ENCODE data around the gene AFAP1.

AFAP1 gene

DNA sequence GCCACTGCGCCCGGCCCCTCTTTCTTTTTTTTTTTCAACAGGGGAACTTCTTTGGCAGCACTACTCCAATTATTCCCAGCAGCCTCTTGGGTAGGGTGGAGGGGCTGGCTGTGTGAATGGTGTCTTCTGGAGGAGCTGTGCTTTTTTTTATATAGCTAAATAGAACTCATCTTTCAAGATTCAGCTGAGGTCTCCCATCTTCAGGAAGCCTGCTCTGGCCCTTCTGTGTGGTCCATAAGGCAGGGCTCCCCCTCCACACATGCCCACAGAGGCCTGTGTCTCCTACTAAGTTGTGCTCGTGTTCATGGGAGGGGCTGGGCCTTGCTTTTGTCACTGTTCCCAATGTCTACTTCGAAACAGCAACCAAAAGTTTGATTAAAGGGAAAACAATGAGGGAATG is 116.8 kb downstream of the AFAP1 start:
- no peak for DNase-seq
- no peaks in the 10 kb centered on the region for H3K36me3 ChIP-seq (ENCODE audit: control insufficient read depth in 4 of 4, insufficient read depth in 4 of 4, low read length in 3 of 4)
- H3K27ac ChIP-seq (ENCODE audit: insufficient read depth in 1 of 2, low read depth in 1 of 2, low read length in 2 of 2, poor library complexity in 1 of 2, severe bottlenecking in 2 of 2), result no peak overlapping the region
- no peaks in the 10 kb centered on the region for H3K9me3 ChIP-seq (ENCODE audit: control extremely low read depth in 1 of 5, control insufficient read depth in 4 of 5, insufficient read depth in 2 of 5, low read depth in 1 of 5, low read length in 4 of 5)
- CTCF ChIA-PET, result interaction anchor here (0.9 to 4.7 kb wide), 6 partner anchors 9 to 21 kb away, joined by 4 to 28 read pairs (median 8); no protein-coding TSS in a partner anchor
- H3K4me3 ChIP-seq (ENCODE audit: control insufficient read depth in 1 of 7, extremely low read depth in 1 of 7, insufficient read depth in 4 of 7, low read depth in 2 of 7, low read length in 6 of 7), result no peak overlapping the region
- 88% methylated on average over 1 of the region's 4 CpGs for WGBS (ENCODE audit: insufficient coverage)
- H3K27me3 ChIP-seq (replicated peaks in 2 of 5; ENCODE audit: control insufficient read depth in 4 of 5, insufficient read depth in 5 of 5, low read length in 4 of 5), result peaks cover 3 to 45% (median 7%) of the 10 kb centered on the region in 5 experiments
- POLR2A ChIA-PET, result no interaction called here
- peaks cover 0 to 7% (median 3%) of the 10 kb centered on the region in 4 experiments for H3K4me1 ChIP-seq (ENCODE audit: control extremely low read depth in 1 of 4, control insufficient read depth in 4 of 4, insufficient read depth in 4 of 4, low read length in 3 of 4)

DNA sequence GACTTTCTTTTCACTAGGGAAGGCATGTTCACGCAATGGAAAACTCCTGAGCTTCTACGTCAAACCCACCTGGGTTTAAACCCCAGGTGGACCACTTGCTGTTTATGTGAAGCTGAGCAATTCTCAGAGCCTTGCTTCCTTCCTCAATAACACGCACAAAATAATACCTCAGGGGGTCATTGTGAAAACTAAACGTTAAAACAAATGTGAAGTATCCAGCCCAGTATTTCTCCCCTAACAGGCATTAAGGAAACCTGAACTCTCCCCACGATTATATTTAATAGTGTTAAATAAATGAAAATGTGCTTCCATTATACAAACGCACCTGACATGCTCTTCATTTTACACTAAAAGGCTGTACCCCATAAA is 117.5 kb downstream of the AFAP1 start:
- Histone ChIP-seq H3K27me3 (replicated peaks in 2 of 5; ENCODE audit: control insufficient read depth in 4 of 5, insufficient read depth in 5 of 5, low read length in 4 of 5) (peaks cover 3 to 47% (median 7%) of the 10 kb centered on the region in 5 experiments), H3K4me3 (ENCODE audit: control insufficient read depth in 1 of 7, extremely low read depth in 1 of 7, insufficient read depth in 4 of 7, low read depth in 2 of 7, low read length in 6 of 7) (no peak overlapping the region), H3K9me3 (ENCODE audit: control extremely low read depth in 1 of 5, control insufficient read depth in 4 of 5, insufficient read depth in 2 of 5, low read depth in 1 of 5, low read length in 4 of 5) (no peaks in the 10 kb centered on the region), H3K27ac (ENCODE audit: insufficient read depth in 1 of 2, low read depth in 1 of 2, low read length in 2 of 2, poor library complexity in 1 of 2, severe bottlenecking in 2 of 2) (no peak overlapping the region), H3K36me3 (ENCODE audit: control insufficient read depth in 4 of 4, insufficient read depth in 4 of 4, low read length in 3 of 4) (no peaks in the 10 kb centered on the region), H3K4me1 (ENCODE audit: control extremely low read depth in 1 of 4, control insufficient read depth in 4 of 4, insufficient read depth in 4 of 4, low read length in 3 of 4) (peaks cover 0 to 3% (median 0%) of the 10 kb centered on the region in 4 experiments)
- DNase-seq, result no peak
- POLR2A ChIA-PET, result no interaction called here
- WGBS (ENCODE audit: insufficient coverage), result 100% methylated on average over 1 of the region's 6 CpGs
- CTCF ChIA-PET, result interaction anchor here (1.3 to 4.7 kb wide), 3 partner anchors 15 to 22 kb away, joined by 3 to 28 read pairs (median 9); no protein-coding TSS in a partner anchor

DNA sequence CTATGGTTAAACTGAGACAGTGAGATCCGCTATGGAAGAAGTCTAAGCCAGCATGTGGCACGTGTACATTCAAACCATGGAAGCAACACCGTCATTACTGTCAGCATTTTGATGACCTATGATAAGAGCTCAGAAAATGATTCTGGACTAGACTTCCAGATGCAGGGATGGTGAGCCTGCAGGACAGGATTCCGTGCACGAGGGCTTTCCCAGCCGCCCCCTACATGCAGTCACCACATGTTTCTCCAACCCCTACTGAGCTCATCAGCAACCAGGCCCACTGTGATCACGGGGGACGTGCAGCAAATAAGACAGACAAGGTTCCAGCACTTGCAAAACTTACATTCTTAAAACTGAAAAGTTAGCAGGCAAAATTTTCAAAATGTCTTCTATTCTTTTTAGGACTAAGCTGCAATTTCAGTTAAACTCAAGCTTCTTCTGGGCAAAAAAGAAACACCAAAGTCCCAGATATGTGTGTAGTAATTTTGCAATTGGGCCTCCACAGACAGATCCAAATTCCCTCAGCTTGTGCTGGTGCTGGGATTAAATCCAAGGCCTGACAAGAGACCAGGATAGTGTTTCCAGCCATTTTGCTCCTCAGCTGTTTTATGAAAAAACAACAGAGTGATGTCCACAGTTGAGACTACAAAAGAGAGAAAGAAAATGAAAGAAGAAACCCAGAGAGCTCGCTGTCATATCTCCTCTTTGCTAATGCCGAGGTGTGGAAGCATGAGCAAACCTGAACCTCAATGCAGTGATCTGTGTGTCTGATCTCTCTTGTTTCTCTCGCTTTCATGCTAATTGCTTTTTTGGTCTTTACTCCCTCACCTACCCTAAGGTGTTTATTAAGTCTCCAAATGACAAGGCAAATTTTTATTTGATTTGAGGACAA is 118.2 kb downstream of the AFAP1 start:
- ChIA-PET CTCF (interaction anchor here (1.2 to 4.7 kb wide), 4 partner anchors 15 to 62 kb away, joined by 3 to 28 read pairs (median 6); no protein-coding TSS in a partner anchor), POLR2A (no interaction called here)
- Histone ChIP-seq H3K27me3 (replicated peaks in 2 of 5; ENCODE audit: control insufficient read depth in 4 of 5, insufficient read depth in 5 of 5, low read length in 4 of 5) (peaks cover 2 to 46% (median 7%) of the 10 kb centered on the region in 5 experiments), H3K4me3 (ENCODE audit: control insufficient read depth in 1 of 7, extremely low read depth in 1 of 7, insufficient read depth in 4 of 7, low read depth in 2 of 7, low read length in 6 of 7) (no peak overlapping the region), H3K4me1 (ENCODE audit: control extremely low read depth in 1 of 4, control insufficient read depth in 4 of 4, insufficient read depth in 4 of 4, low read length in 3 of 4) (peaks cover 0 to 3% (median 0%) of the 10 kb centered on the region in 4 experiments), H3K27ac (ENCODE audit: insufficient read depth in 1 of 2, low read depth in 1 of 2, low read length in 2 of 2, poor library complexity in 1 of 2, severe bottlenecking in 2 of 2) (no peak overlapping the region), H3K36me3 (ENCODE audit: control insufficient read depth in 4 of 4, insufficient read depth in 4 of 4, low read length in 3 of 4) (no peaks in the 10 kb centered on the region), H3K9me3 (ENCODE audit: control extremely low read depth in 1 of 5, control insufficient read depth in 4 of 5, insufficient read depth in 2 of 5, low read depth in 1 of 5, low read length in 4 of 5) (no peaks in the 10 kb centered on the region)
- no peak for DNase-seq
- WGBS (ENCODE audit: insufficient coverage), result 78% methylated on average over 8 of the region's 11 CpGs

DNA sequence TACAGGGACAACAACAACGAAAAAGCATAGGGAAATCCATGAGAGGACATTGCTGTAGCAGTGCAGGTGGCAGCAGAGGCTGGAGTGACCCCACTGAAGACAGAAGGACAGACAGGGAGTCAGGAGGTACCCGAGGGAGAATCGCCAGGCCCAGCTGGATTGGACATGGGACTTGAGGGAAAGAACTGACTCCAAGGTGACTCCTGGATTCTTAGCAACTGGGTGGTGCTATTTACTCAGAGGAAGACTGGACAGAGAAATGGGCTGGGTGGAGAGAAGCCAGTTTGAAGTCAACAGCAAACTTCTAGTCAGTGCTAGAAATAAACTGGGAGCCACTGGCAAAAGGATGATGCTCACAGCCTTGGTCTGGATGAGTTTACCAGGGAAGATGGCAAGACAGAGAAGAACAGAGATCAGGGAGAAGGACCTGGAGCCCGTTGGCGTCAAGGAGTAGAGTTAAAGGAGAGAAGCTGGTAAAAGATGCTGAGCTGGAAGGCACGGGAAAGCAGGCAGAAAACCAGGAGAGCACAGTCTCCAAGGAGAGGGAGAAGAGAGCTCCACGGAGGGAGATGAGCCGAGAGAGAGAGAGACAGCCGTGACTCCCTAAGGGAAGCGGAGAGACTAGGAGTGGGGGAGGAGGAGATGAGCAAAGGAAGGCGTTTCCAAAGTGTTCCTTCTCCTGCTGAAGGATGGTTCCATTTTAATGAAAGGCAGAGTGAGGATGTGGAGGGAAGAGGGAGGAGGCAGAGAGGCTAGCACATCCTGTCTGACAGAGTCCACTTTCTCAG is 119.4 kb downstream of the AFAP1 start:
- no peaks in the 10 kb centered on the region for H3K9me3 ChIP-seq (ENCODE audit: control extremely low read depth in 1 of 5, control insufficient read depth in 4 of 5, insufficient read depth in 2 of 5, low read depth in 1 of 5, low read length in 4 of 5)
- H3K27ac ChIP-seq (ENCODE audit: insufficient read depth in 1 of 2, low read depth in 1 of 2, low read length in 2 of 2, poor library complexity in 1 of 2, severe bottlenecking in 2 of 2), result no peak overlapping the region
- H3K27me3 ChIP-seq (replicated peaks in 2 of 5; ENCODE audit: control insufficient read depth in 4 of 5, insufficient read depth in 5 of 5, low read length in 4 of 5), result peaks cover 0 to 39% (median 7%) of the 10 kb centered on the region in 5 experiments
- ChIA-PET POLR2A (no interaction called here), CTCF (interaction anchor here (1.2 to 4.7 kb wide), 4 partner anchors 13 to 60 kb away, joined by 3 to 28 read pairs (median 10); no protein-coding TSS in a partner anchor)
- no peak for DNase-seq
- WGBS (ENCODE audit: insufficient coverage), result 95% methylated on average over 11 of the region's 11 CpGs
- H3K4me3 ChIP-seq (ENCODE audit: control insufficient read depth in 1 of 7, extremely low read depth in 1 of 7, insufficient read depth in 4 of 7, low read depth in 2 of 7, low read length in 6 of 7), result no peak overlapping the region
- peaks cover 0 to 3% (median 0%) of the 10 kb centered on the region in 4 experiments for H3K4me1 ChIP-seq (ENCODE audit: control extremely low read depth in 1 of 4, control insufficient read depth in 4 of 4, insufficient read depth in 4 of 4, low read length in 3 of 4)
- no peaks in the 10 kb centered on the region for H3K36me3 ChIP-seq (ENCODE audit: control insufficient read depth in 4 of 4, insufficient read depth in 4 of 4, low read length in 3 of 4)

DNA sequence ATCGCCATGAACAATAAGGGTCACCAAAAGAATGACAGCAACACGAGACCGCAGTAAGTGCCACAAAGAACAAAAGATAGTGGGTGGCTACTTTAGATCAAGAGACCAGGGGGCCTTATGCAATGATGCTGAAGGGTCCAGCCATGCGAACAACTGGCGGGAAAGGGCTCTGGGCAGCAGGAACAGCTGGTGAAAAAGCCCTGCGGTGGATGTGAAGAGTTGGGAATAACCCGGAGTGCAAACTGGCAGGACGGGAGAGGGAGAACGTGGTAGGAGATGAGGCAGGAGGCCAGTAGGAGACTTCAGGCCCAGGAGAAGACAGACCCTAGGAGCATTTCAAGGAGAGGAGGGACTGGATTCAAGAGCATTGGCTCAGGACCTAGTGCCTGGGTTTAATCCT is 120.2 kb downstream of the AFAP1 start:
- POLR2A ChIA-PET, result no interaction called here
- Histone ChIP-seq H3K27me3 (replicated peaks in 2 of 5; ENCODE audit: control insufficient read depth in 4 of 5, insufficient read depth in 5 of 5, low read length in 4 of 5) (peaks cover 0 to 43% (median 7%) of the 10 kb centered on the region in 5 experiments), H3K9me3 (ENCODE audit: control extremely low read depth in 1 of 5, control insufficient read depth in 4 of 5, insufficient read depth in 2 of 5, low read depth in 1 of 5, low read length in 4 of 5) (no peaks in the 10 kb centered on the region), H3K36me3 (ENCODE audit: control insufficient read depth in 4 of 4, insufficient read depth in 4 of 4, low read length in 3 of 4) (no peaks in the 10 kb centered on the region), H3K4me3 (ENCODE audit: control insufficient read depth in 1 of 7, extremely low read depth in 1 of 7, insufficient read depth in 4 of 7, low read depth in 2 of 7, low read length in 6 of 7) (no peak overlapping the region), H3K4me1 (ENCODE audit: control extremely low read depth in 1 of 4, control insufficient read depth in 4 of 4, insufficient read depth in 4 of 4, low read length in 3 of 4) (peaks cover 0 to 3% (median 0%) of the 10 kb centered on the region in 4 experiments), H3K27ac (ENCODE audit: insufficient read depth in 1 of 2, low read depth in 1 of 2, low read length in 2 of 2, poor library complexity in 1 of 2, severe bottlenecking in 2 of 2) (no peak overlapping the region)
- WGBS (ENCODE audit: insufficient coverage), result 96% methylated on average over 9 of the region's 9 CpGs
- no peak for DNase-seq
- CTCF ChIA-PET, result interaction anchor here (2.5 to 4.7 kb wide), 4 partner anchors 13 to 25 kb away, joined by 9 to 28 read pairs (median 15); no protein-coding TSS in a partner anchor

DNA sequence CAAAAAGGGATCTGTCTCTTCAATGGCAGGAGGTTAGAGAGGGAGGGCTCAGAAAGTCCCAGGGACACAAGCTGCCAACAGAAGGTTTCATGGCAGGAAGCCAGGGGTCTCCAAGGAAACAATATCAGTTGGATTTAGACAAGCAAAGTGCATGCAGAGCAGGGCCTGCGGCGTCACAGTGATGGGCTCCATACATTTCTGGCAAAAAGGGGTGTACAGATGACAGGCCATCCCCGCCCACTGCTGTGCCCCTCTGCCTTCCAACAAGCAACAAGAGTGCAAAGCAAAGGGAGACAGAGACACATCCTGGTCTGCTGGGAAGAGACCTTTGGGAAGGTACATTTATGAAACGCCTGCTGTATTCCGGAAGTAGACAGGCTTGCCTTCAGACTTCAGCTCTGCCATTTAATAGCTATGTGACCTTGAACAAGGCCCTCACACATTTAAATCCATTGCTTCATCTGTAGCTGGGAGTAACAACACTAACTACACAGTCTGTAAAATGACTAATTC is 121.2 kb downstream of the AFAP1 start:
- no peak for DNase-seq
- ChIA-PET POLR2A (no interaction called here), CTCF (interaction anchor here (1.0 to 3.4 kb wide), 6 partner anchors 9 to 170 kb away, joined by 3 to 18 read pairs (median 10); no protein-coding TSS in a partner anchor)
- no peaks in the 10 kb centered on the region for H3K9me3 ChIP-seq (ENCODE audit: control extremely low read depth in 1 of 5, control insufficient read depth in 4 of 5, insufficient read depth in 2 of 5, low read depth in 1 of 5, low read length in 4 of 5)
- peaks cover 0 to 39% (median 5%) of the 10 kb centered on the region in 5 experiments for H3K27me3 ChIP-seq (replicated peaks in 2 of 5; ENCODE audit: control insufficient read depth in 4 of 5, insufficient read depth in 5 of 5, low read length in 4 of 5)
- H3K27ac ChIP-seq (ENCODE audit: insufficient read depth in 1 of 2, low read depth in 1 of 2, low read length in 2 of 2, poor library complexity in 1 of 2, severe bottlenecking in 2 of 2), result no peak overlapping the region
- H3K4me3 ChIP-seq (ENCODE audit: control insufficient read depth in 1 of 7, extremely low read depth in 1 of 7, insufficient read depth in 4 of 7, low read depth in 2 of 7, low read length in 6 of 7), result no peak overlapping the region
- H3K36me3 ChIP-seq (ENCODE audit: control insufficient read depth in 4 of 4, insufficient read depth in 4 of 4, low read length in 3 of 4), result no peaks in the 10 kb centered on the region
- peaks cover 0 to 3% (median 0%) of the 10 kb centered on the region in 4 experiments for H3K4me1 ChIP-seq (ENCODE audit: control extremely low read depth in 1 of 4, control insufficient read depth in 4 of 4, insufficient read depth in 4 of 4, low read length in 3 of 4)
- 96% methylated on average over 5 of the region's 5 CpGs for WGBS (ENCODE audit: insufficient coverage)
